HG03025 (cell line): ENCODE results near the gene CSF1.

Experiments used
- ATAC-seq: cut with Tn5 transposase; IDR thresholded peaks from one replicate; pipeline ENCODE4 v1.9.1; 2021; ENCODE audit warnings: mild to moderate bottlenecking, moderate library complexity; ENCODE audit not compliant: unreplicated experiment, low FRiP score

The CSF1 gene

DNA sequence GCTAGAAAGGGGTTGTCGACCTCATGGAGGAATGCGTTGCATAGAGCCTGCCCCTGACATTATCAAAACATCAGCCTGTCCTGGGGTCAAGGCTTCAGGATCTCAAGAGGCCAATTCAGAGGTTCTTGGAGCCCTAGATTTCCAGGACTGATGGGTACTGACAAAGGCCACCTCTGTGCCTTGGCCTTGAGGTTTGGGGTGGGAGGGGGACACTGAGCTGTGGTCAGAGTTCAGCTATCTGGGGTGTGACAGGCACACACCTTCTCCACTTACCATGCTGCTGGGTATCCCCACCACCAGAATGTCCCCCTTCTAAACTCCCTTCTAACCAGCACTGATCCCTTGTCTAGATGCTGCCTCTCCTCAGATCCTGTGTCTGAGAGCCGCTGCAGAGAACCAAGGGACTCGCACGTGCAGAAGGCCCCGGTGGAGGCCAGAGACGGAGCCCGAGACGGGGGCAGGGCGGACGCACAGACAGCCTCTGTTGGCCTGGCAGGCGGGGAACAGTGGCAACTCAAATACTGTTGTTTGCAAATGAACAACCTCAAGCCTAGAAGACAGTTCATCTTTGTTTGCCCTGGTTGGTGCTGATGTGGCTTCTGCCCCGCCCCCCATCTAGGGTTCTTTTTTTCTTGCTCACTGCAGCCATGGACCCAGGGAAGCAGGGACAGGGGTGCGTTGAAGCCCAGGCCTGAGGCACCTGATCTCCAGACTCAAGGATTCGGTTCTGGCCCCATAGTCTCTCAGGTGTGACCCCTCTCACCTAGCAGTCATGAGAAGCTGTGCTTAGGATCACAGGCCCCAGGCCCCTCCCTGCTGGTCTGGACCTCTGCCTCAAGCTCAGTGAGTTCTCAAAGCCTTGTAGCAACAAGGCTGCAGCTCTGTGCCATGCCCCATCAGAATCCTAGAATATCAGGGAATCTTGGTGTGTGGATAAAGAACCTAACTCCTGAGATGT, 28.1 kb upstream of the CSF1 start:
- no peak for ATAC-seq

DNA sequence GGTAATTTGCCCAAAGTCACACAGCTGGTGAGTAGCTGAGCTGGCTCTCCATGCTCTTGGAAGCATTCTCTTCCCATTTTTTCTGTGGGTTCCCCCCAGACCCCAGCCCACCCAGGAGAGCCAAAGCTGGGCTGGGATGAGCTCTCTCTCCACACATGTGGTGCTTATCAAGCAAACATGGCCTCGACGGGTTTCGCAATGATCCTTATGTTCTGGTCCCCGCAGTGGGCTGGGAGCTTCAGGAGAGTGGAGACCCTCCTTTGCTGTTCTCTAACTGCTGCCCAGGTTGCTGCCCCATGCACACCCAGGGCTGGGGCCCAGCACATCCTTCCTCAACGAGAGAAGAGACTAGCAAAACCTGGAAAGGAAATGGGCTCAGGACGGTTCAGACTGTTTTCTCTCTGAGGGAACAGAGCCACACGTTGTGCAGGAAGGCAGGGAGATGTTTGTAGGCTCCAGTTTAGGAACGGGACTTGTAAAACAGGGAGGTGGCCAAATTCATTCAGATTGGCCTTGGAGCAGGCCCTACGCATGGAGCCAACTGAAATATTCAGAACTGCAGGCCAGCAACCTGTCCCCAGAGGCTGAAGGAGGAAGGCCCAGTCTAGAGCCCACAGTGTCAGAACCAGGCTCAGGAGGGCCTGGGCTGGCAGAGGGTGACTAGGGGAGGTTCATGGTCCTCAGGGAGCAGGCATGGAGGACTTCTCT, 27.2 kb upstream of the CSF1 start:
- no peak for ATAC-seq

DNA sequence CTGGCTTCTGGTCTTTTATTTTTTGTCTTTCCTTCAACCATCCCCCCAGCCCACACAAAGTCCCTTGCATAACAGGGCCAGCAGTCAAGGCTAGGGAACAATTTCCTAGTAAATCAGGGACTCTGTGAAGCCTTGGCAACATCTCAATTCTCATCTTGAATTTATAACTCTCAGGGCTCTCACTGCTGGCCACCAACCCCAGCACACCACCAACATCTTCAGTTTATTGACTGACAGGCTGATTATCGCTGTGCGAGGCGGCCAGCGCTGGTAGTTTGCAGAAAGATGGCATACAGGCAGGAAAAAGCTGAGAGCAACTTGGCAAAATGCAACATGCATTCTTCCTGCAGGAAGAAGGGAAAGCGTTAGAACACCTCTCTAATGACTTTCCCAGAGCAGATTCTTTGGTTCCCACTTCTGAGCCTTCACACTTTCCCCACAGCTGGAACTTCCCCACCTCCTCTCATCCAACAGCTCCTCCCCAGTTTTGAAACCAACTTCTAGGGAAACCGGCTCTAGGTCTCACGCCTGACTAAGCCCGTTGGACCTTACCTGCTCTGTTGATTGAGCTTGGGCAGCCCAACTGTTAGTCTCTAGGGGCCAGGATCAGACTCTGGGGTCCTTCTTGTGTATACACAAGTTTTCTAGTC, 26.3 kb upstream of the CSF1 start:
- no peak for ATAC-seq

DNA sequence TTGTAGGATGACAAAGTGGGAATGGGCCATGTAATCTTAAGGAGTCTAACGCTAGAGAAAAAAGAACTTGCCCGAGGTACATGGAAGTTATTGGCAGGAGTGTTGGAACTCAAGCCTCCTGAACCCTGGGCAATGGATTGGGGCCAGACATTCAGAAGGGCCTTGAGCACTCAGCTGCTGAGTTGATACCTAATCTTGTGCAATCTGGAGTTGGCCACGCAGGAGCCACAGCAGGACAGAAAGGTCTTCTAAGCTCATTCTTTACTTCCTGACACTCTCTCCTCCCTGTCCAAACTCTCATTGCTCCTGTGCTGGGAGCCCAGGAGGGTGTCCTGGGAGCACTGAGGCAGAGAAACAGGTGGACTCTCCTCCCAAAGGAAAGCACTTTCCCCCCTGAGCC, 25.1 kb upstream of the CSF1 start:
- ATAC-seq, result no peak

DNA sequence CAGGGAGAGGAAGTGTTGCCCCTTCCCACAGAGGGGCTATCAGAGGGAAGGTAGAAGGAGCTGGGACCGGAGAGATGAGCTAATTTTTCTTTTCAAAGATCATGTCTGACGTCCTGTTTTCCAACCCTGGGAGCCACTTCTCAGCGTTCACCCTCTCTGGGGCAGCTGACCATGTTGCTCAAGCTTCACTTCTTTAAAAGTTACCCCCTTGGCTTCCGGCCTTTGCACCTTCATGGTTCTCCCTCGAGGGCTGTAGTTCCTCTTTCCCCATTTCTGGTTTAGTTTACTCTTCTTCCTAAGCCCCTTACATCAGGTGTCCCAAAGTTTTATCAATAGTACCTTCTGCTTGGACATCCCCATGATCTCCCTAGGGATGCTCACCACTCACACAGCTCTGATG, 23.8 kb upstream of the CSF1 start:
- ATAC-seq, result no peak

DNA sequence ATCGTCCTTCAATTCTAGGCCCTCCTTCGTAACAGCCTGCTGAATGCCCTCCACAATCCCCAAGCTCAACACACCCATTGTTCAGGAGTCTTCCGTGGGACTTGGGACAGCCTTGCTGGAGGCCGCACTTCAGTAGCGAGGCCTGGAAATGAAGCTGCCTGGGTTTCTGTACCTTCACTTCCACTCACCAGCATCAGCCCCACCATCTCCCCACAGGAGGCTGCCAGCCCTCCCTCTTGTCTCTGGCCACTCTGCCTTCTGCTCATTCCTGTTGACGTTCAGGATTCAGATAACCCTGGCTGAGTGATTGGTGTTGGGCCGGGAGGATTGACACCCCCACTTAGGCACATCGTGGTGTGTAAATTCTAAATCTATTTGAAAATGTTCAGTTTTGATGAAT, 23.4 kb upstream of the CSF1 start:
- ATAC-seq, result no peak

DNA sequence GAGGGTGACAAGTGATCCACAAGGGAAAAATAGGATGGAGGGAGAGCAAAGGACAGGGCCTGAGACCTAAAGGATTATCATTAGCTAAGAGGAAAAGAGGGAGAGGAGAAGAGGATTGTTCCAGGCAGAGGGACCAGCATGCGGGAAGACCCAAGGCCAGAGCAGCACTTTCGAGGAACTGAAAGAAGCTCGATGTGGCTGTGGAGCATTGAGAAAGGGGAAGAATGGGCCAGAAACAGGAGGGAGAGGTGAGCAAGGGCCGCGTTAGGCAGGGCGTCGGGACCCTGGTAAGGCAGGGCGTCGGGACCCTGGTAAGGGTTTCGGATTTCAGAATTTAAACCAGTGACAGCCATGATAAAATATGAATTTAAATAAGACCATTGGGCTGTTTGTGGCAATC, 22.8 kb upstream of the CSF1 start:
- ATAC-seq, result no peak

DNA sequence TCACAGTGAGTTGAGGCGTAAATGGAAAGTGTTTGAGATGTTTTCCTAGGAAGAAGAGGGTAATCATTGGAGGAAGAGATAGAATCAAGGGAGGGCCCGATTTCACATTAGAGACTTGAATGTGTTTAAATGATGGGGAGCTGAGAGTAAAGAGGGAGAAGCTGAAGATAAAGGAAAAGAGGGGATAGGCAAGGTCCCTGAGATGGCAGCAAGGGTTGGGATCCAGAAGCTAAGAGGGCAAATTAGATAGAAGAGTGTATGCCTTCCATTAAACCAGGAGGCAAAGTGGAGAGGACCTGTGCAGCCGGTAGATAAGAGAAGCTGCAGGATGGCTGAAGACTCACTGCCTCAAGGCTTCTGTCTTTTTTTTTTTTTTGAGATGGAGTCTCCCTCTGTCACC, 21.6 kb upstream of the CSF1 start:
- ATAC-seq, result no peak

DNA sequence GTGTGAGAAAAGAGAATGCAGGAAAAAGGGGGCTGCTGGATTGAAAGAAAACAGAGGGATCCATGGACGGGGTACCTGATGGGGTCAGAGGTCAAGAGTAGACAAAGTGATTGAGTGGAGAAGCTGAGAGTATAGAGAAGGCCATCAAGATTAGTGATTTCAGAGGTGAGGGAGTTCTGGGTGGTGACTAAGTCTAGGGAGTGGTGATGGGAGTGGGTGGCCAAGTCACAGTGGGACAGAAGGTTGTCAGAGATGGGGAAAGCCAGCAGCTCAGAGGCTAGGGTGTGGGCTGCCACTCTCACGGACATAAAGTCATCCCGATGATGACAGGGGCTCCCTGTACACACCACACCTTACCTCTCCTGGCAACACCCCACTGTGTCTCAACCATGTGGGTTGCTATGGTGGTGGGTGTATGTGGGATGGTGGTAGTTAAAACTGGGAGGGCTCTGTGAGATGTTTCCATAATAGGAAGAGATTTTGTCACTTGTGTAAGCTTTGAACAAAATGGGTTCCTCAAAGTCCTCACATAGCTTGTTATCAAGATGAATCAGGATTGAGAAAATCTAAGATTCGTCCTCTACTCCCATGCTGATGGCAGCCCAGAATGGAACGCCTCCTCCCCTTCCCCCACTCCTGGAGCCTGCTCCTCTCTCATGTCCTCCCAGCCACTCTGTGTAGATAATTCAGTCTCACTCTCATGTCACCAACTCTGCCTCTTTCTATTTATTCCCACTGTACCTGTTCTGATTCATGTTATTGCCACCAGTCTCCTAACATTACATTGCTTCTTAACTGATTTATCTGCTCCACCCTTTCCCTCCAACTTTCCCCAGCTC, 20.3 kb upstream of the CSF1 start:
- ATAC-seq, result no peak

DNA sequence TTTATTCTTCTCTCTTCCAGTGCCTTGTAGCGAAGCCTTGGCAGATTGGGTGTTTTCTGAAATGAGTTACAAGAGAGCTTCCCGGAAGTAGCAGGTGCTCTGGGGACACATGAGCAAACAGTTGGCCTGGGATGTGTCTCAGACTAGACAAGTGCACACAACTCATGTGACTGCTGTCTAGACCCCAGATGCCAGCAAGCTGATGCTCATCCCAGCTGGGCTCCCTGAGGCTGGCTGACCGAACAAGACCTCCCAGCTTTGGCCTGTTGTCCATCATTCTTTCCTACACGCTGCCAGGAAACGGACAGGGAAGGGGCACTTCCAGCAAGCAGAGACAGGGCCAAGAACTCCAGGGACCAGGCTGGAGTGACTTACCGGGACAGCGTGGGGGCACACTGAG, 18.7 kb upstream of the CSF1 start:
- ATAC-seq, result no peak

DNA sequence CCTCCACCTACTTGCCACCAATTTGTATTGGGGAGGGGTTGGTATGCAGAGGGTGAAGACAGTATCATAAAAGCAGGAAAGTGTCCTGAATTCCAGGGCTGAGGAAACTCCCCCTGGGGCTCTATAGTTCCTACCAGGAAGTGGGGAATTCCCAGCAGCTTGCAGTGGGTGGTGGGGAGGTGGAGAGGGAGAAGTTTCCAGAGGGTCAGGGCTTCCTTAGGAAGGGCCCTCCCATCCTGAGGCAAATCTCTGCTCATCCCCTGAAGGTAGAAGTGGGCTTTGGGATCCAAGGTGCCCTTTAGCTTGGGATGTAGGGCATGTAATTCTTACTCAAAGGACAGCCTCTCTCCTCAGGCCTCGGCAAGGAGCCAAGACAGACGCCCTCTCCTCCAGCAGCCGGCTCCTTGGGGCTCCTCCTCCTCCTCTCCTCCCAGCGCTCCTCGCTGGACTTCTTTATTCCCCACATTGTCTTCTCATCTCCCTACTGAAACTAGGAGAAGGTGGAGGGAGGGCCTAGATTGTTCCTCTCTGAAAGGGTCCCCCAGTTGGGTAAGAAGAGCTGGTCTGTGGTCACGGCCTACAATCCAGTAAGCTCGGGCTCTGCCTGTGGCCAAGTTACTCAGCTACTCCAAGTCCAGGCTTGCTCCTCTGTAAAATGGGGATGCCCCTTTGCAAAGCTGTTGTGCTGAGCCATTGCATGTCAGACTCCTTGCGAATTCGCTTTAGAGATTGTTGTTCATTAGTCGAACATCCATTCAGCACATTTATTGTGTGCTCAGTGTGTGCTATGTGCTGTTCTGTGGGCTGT, 17.9 kb upstream of the CSF1 start:
- ATAC-seq, result no peak

DNA sequence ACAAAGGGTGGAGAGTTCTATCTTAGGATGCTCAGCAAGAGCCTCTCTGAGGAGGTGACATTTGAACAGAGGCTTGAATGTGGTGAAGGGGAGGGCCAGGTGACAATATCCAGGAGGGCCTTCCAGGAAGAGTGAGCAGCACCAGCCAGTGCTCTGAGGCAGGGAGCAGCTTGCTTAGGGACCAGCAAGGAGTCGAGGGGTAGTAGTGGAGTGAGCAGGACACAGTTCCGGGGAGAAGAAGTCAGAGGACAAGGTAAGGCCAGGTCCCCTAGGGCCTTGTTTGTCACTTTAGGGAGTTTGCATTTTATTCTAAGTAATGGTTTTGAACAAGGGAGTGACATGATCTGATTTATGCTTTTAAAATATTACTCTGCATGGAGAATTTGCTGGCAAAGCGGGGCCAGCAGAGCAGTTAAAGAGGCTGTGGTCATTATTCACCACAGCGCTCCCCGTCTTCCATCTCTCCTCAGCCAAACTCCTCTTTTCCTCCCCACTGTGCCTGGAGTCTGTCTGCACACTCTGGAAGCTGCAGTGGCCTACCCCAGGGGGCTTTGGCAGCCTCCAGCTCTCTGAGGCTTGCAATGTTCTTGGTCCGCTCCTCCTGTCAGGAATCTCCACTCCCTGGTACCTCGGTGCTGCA, 17.0 kb upstream of the CSF1 start:
- no peak for ATAC-seq

DNA sequence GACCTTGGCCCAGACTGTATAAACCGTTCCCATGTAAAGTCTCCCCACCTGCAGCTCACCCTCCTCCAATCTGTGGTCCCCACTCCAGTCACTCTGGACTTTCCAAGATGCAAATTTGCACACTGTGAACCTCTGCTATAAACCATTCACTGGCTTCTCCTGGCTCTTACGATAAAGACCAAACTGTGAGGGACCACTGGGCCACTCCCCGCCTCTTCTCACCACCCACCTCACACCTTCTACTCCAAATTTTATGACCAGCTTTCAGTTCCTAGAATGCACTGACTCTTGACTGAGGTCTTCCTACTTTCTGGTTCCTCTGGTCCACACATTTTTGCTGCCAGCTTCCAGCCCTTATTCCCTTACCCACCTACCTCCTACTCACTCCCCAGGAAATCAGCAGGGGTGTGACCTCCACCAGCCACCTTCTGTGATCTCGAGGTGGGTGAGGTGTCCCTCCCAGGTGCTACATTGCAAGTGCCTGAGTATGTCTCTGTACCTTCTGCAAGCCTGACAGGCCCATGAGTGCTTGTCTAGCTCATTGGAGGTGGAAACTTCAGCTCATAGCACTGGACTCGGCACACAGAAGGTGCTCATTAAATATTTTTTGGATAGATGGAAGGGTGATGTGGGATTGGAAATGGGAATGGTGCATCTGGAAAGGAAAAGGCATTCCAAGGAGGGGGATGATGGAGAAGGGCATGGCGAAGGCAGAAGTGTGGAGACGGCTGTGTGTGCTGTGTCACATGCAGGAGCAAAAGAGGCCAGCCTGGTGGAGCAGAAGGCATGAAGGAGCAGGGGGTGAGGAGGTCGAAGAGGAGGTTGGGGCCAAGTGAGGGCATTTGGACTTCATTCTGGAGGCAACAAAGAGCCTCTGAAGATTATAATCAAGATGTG, 15.6 kb upstream of the CSF1 start:
- no peak for ATAC-seq

DNA sequence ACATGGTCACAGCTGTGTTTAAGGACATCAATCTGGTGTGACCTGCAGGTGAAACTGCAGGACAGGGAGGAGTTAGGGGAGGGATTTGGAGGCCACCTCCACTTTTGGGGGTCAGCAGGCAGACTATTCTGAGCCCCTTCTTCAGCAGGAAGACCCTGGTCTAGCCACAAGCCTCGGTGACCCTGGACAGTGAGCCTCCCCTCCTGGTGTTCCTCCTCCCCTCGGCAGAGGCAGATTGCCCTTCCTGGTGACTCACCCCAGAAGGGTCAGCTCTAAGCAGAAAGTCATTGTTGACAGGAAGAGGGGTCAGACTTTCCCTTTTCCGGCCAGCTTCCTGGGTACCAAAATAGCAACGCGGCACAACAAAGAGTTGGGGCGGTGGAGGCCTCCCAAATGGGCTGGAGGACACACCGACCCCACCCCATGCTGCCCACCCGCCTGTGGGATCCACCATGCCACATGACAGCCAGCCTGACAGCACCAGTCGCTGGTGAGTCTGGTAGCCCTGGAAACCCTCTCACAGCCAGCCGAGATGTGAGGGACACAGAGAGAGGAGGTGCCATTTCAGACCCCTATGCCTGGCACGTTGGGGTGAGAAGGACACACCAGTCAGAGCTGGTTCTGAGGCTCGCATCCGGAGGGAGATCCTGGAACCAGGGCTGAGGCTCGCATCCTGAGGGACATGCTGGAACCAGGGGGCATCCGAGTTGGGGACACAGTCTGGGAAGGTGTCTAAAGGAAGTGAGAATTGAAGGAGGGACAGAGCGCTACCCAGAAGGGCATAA, 14.7 kb upstream of the CSF1 start:
- no peak for ATAC-seq

DNA sequence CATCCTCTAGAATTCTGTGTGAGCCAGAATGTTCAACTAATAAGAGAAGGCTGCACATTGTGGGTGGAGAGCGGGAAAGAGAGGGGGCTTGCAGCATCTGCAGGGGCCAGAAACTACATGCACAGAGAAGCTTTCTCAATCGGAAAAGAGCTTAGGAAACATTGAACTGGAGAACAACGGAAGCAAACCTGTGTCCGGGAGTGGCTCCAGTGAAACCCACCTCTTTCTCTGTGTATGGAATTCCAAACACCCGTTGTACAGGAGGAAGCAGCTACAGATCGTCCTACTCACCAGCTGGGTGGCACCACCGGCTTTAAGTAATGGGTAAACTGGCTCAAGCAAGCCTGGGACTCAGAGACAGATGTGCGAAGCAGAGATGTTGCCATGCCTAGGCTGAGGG, 14.0 kb upstream of the CSF1 start:
- no peak for ATAC-seq

DNA sequence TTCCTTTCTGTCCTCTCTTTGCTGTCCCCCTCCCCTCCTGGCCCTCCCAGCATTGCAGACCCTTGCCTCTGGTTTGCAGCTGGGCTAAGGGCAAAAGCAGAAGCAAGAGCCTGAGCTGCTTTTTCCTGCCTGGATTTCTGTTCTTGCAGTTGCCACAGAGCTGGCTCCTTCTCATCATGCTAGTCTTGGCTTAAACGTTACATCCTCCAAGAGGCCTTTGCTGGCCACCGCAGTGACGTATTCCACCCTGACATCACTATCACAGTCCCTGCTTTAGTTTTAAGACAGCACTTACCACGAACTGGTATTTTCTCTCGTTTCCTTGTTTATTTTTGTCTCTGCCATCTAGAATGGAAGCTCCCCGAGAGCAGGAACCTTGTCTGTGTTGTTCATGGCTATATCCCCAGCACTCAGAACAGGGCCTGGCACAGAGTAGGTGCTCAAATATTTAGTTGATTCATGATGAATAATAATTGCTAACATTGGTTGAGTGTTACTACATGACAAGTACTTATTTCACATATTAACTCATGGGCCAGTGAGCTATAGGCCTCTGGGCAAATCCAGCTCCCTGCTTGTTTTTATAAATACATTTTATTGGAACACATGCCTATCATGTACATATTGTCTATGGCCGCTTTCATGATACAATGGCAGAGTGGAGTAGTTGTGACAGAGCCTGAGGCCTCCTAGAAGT, 13.2 kb upstream of the CSF1 start:
- ATAC-seq, result no peak

DNA sequence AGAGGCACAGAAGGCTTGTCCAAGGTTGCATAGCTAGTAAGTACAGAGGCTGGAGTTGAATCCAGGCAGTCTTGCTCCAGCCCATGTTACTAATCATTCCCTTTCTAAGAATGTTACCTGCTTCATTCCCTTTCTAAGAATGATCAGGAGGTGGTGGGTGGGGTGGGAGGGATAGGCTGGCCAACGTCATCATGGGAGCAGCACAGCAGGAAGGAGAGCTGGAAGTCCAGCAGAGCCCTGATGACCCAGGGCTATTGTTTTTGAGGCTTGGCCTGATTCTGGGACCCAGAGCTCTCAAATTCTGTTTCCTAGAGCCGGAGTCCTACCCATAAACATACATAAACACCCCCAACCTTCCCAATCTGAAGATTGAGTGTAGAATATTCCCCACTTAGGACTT, 11.8 kb upstream of the CSF1 start:
- no peak for ATAC-seq
